ENCODE measurements around the gene RPN2. TPM values are rescaled to one million over a fixed set of nuclear protein-coding genes. Genes with fewer than 3 reads are reported as not detected.

The RPN2 gene
- total and polyA plus RNA-seq, 9 of the 15 experiments (the other 6 are each of a cell fraction or from before 2014, with no cell fraction given) = 168 to 548 (median 325) TPM

GRCh38 chr20:37154684-37155298 is 24.3 kb upstream of the RPN2 start (continued):
- TF ChIP-seq TCF15 (CRISPR knock-in tag; IDR thresholded peaks at IDR 0.05) (no peak), HEY1 (CRISPR knock-in tag; IDR thresholded peaks at IDR 0.05; ENCODE audit: borderline replicate concordance) (peak; percentile 23; the same call in 1 of the 2 replicates), MTA2 (IDR thresholded peaks at IDR 0.05; ENCODE audit: low read depth) (peak; percentile 98), MCM7 (IDR thresholded peaks at IDR 0.05) (no peak), CTBP1 (IDR thresholded peaks at IDR 0.05; ENCODE audit: borderline replicate concordance) (peak; percentile 64; the same call in 1 of the 2 replicates), RCOR1 (IDR thresholded peaks at IDR 0.05; ENCODE audit: borderline replicate concordance in 1 of 2, low read depth in 2 of 2, low read length in 2 of 2) (peak in 1 of 2 experiments; percentile 90; a peak in 2 of 4 replicates), HNRNPL (IDR thresholded peaks at IDR 0.05; ENCODE audit: low read depth, low read length) (no peak), PCBP2 (IDR thresholded peaks at IDR 0.05; ENCODE audit: low read depth, low read length, poor library complexity, severe bottlenecking) (no peak), FIP1L1 (IDR thresholded peaks at IDR 0.05; ENCODE audit: low read depth, low read length, poor library complexity, severe bottlenecking) (no peak), ARID4B (CRISPR knock-in tag; IDR thresholded peaks at IDR 0.05) (no peak), ZBTB12 (CRISPR knock-in tag; IDR thresholded peaks at IDR 0.05) (no peak), ARNT (IDR thresholded peaks at IDR 0.05) (peak in 1 of 2 experiments; percentile 86; a peak in 2 of 4 replicates), HOXB6 (CRISPR knock-in tag; IDR thresholded peaks at IDR 0.05; ENCODE audit: borderline replicate concordance) (no peak), ARHGAP35 (IDR thresholded peaks at IDR 0.05; ENCODE audit: partially characterized antibody) (no peak), RERE (CRISPR knock-in tag; IDR thresholded peaks at IDR 0.05; ENCODE audit: borderline replicate concordance) (no peak), RNF2 (IDR thresholded peaks at IDR 0.05) (peak; percentile 74; the same call in 1 of the 2 replicates)
